Peyer's patch (tissue), 4 donors: ENCODE measurements around the gene RAD51.

ENCODE experiments used
- POLR2A ChIP-seq, 2 donors: fragments of 450-650 bp; IDR thresholded peaks; one replicate each; pipeline ENCODE4 v1.5.1; 2017; ENCODE audit warnings: antibody characterized with exemption in 2 of 2, mild to moderate bottlenecking in 2 of 2, moderate library complexity in 2 of 2
- TF ChIP-seq, protein P1 (sequence below), 6 experiments: fragments of 450-650 bp in 4 of 6; fragments of 200-600 bp in 2 of 6; sonication (generic) in 1 of 6; IDR thresholded peaks; one replicate each; pipeline ENCODE4 v1.5.1; 2017 to 2019; ENCODE audit warnings: antibody characterized with exemption in 6 of 6, mild to moderate bottlenecking in 3 of 6, moderate library complexity in 1 of 6

- TF ChIP-seq, protein P1, sequence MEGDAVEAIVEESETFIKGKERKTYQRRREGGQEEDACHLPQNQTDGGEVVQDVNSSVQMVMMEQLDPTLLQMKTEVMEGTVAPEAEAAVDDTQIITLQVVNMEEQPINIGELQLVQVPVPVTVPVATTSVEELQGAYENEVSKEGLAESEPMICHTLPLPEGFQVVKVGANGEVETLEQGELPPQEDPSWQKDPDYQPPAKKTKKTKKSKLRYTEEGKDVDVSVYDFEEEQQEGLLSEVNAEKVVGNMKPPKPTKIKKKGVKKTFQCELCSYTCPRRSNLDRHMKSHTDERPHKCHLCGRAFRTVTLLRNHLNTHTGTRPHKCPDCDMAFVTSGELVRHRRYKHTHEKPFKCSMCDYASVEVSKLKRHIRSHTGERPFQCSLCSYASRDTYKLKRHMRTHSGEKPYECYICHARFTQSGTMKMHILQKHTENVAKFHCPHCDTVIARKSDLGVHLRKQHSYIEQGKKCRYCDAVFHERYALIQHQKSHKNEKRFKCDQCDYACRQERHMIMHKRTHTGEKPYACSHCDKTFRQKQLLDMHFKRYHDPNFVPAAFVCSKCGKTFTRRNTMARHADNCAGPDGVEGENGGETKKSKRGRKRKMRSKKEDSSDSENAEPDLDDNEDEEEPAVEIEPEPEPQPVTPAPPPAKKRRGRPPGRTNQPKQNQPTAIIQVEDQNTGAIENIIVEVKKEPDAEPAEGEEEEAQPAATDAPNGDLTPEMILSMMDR (IDR thresholded peaks at IDR 0.05) = no peak
- no peak for TF ChIP-seq POLR2A (IDR thresholded peaks at IDR 0.05)
Measured at GRCh38 chr15:40749151-40749630, 54.2 kb downstream of the RAD51 start.
